Sigmoid colon (tissue), 7 donors: Measurements from ENCODE around the gene DYNC1I1. TPM values are rescaled to one million over a fixed set of nuclear protein-coding genes. Genes with fewer than 3 reads are reported as not detected.

Source experiments
- DNase-seq: peaks from one replicate; pipeline ENCODE4 v3.0.0-alpha.2; 2019
- H3K27ac ChIP-seq, 4 donors: fragments of 200-600 bp; sonication (generic); one replicate each; pipeline ENCODE4 v1.5.1; 2016 to 2019; ENCODE audit warnings: mild to moderate bottlenecking in 1 of 4
- H3K27me3 ChIP-seq, 3 donors: fragments of 200-600 bp; sonication (generic); one replicate each; pipeline ENCODE4 v1.5.1; 2019; ENCODE audit warnings: mild to moderate bottlenecking in 1 of 3
- H3K36me3 ChIP-seq, 4 donors: fragments of 200-600 bp; sonication (generic); one replicate each; pipeline ENCODE4 v1.5.1; 2016 to 2019
- H3K4me1 ChIP-seq, 4 donors: fragments of 200-600 bp; sonication (generic); one replicate each; pipeline ENCODE4 v1.5.1; 2017 to 2019
- H3K4me3 ChIP-seq, 4 donors: fragments of 200-600 bp; sonication (generic); one replicate each; pipeline ENCODE4 v1.5.1; 2017 to 2019; ENCODE audit warnings: mild to moderate bottlenecking in 2 of 4, moderate library complexity in 1 of 4
- H3K9me3 ChIP-seq, 4 donors: fragments of 200-600 bp in 3 of 4; sonication (generic) in 3 of 4; one replicate each; pipeline versions ENCODE4 v1.5.1 to v1.6.1; 2013 to 2019
- EP300 ChIP-seq, 4 donors: sonication (generic); formaldehyde crosslinking; IDR thresholded peaks; one replicate each; pipeline ENCODE4 v1.6.1; 2017; ENCODE audit warnings: antibody characterized with exemption in 4 of 4
- POLR2A ChIP-seq, 2 donors: fragments of 450-650 bp; IDR thresholded peaks; one replicate each; pipeline ENCODE4 v1.6.1; 2016; ENCODE audit warnings: antibody characterized with exemption in 2 of 2, mild to moderate bottlenecking in 2 of 2, moderate library complexity in 2 of 2
- POLR2AphosphoS5 ChIP-seq, 4 donors: sonication (generic); formaldehyde crosslinking; IDR thresholded peaks; one replicate each; pipeline ENCODE4 v1.6.1; 2017; ENCODE audit warnings: antibody characterized with exemption in 4 of 4
- WGBS, 2 donors: extraction: QIAGEN DNeasy Blood & Tissue Kit; methylation state at CpG; one replicate each; pipeline ENCODE4 v1.1.7; 2013; 5-methylcytosine and 5-hydroxymethylcytosine counted together
- intact Hi-C: fragments of 100-400 bp; cut with DNase I; formaldehyde crosslinking; loops from one replicate; pipeline ENCODE4 v1.15.1; 2023
- polyA plus RNA-seq, 3 donors: library from polyadenylated mRNA; stranded (reverse); fragments of 200-250 nt; gene quantifications; one replicate each; pipeline ENCODE4 v1.2.3, GENCODE V29; 2013
- total RNA-seq, 4 donors: library from RNA; depleted of rRNA; stranded (reverse); fragments of >200 nt; gene quantifications; one replicate each; pipeline ENCODE4 v1.1.0, GENCODE V29; 2016
- TF ChIP-seq, protein P1 (sequence below), 4 experiments: fragments of 450-650 bp in 3 of 4; fragments of 200-600 bp in 1 of 4; IDR thresholded peaks; one replicate each; pipeline ENCODE4 v1.5.1; 2016 to 2019; ENCODE audit warnings: antibody characterized with exemption in 4 of 4, mild to moderate bottlenecking in 3 of 4, moderate library complexity in 2 of 4
- donor health status: healthy with polysubstance abuse.
- donor health status: Bipolar disorder and iron deficiency.
- donor health status: healthy.

Gene DYNC1I1
- total and polyA plus RNA-seq, 7 donors, result 0.92 to 65.2 (median 45.1) TPM; not detected in 1

- Histone ChIP-seq H3K36me3 (peaks cover 0 to 23% (median 0%) of the 10 kb centered on the region in 4 donors), H3K4me3 (no peak overlapping the region), H3K9me3 (no peaks in the 10 kb centered on the region), H3K4me1 (no peaks in the 10 kb centered on the region), H3K27me3 (no peaks in the 10 kb centered on the region), H3K27ac (no peak overlapping the region)
- DNase-seq, result no peak
- intact Hi-C loops, result no loop called here
- no peak for TF ChIP-seq EP300 (IDR thresholded peaks at IDR 0.05)
- TF ChIP-seq POLR2A (IDR thresholded peaks at IDR 0.05), result no peak
- TF ChIP-seq, protein P1, sequence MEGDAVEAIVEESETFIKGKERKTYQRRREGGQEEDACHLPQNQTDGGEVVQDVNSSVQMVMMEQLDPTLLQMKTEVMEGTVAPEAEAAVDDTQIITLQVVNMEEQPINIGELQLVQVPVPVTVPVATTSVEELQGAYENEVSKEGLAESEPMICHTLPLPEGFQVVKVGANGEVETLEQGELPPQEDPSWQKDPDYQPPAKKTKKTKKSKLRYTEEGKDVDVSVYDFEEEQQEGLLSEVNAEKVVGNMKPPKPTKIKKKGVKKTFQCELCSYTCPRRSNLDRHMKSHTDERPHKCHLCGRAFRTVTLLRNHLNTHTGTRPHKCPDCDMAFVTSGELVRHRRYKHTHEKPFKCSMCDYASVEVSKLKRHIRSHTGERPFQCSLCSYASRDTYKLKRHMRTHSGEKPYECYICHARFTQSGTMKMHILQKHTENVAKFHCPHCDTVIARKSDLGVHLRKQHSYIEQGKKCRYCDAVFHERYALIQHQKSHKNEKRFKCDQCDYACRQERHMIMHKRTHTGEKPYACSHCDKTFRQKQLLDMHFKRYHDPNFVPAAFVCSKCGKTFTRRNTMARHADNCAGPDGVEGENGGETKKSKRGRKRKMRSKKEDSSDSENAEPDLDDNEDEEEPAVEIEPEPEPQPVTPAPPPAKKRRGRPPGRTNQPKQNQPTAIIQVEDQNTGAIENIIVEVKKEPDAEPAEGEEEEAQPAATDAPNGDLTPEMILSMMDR (IDR thresholded peaks at IDR 0.05), result no peak
- no peak for TF ChIP-seq POLR2AphosphoS5 (IDR thresholded peaks at IDR 0.05)
- 87 to 96% methylated on average over 2 of the region's 2 CpGs for WGBS, 2 donors
Measured at GRCh38 chr7:96120445-96121225, 348.3 kb downstream of the DYNC1I1 start.

DNA sequence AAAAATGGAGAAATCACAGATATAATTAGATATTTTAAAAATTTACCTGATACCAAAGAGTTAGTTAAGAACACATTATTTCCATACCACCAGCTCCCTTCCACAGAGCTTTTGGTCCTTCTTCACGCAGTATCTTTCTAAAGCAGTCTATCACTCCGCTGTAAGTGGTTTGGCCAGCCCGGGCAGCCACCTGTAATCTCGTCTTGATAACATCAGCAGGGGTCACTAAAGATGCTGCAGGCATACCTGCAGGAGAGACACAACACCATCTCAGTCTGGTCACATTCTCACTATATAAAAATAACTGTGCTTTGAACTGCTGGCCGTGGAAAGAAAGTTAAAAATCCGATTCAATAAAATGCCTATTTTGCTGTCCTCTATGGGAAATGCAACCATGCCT lies 349.4 kb downstream of the DYNC1I1 start:
- Histone ChIP-seq H3K36me3 (peaks cover 0 to 23% (median 0%) of the 10 kb centered on the region in 4 donors), H3K9me3 (no peaks in the 10 kb centered on the region), H3K4me1 (no peaks in the 10 kb centered on the region), H3K27me3 (no peaks in the 10 kb centered on the region), H3K27ac (no peak overlapping the region), H3K4me3 (no peak overlapping the region)
- WGBS, 2 donors, result 93 to 95% methylated on average over 6 of the region's 6 CpGs
- TF ChIP-seq POLR2A (IDR thresholded peaks at IDR 0.05) (no peak), EP300 (IDR thresholded peaks at IDR 0.05) (no peak), POLR2AphosphoS5 (IDR thresholded peaks at IDR 0.05) (no peak)
- TF ChIP-seq, protein P1 (IDR thresholded peaks at IDR 0.05), result no peak
- intact Hi-C loops, result no loop called here
- DNase-seq, result no peak

GRCh38 chr7:96122746-96123145 lies 350.4 kb downstream of the DYNC1I1 start:
- H3K4me1 ChIP-seq, result no peaks in the 10 kb centered on the region
- no peak for TF ChIP-seq POLR2AphosphoS5 (IDR thresholded peaks at IDR 0.05)
- no peak for TF ChIP-seq POLR2A (IDR thresholded peaks at IDR 0.05)
- TF ChIP-seq EP300 (IDR thresholded peaks at IDR 0.05), result no peak
- TF ChIP-seq, protein P1 (IDR thresholded peaks at IDR 0.05), result no peak
- no peak overlapping the region for H3K27ac ChIP-seq
- no peak overlapping the region for H3K4me3 ChIP-seq
- no peaks in the 10 kb centered on the region for H3K27me3 ChIP-seq
- no peaks in the 10 kb centered on the region for H3K9me3 ChIP-seq
- WGBS, 2 donors, result 92 to 95% methylated on average over 2 of the region's 2 CpGs
- intact Hi-C loops, result no loop called here
- DNase-seq, result no peak
- peaks cover 0 to 23% (median 0%) of the 10 kb centered on the region in 4 donors for H3K36me3 ChIP-seq

DNA sequence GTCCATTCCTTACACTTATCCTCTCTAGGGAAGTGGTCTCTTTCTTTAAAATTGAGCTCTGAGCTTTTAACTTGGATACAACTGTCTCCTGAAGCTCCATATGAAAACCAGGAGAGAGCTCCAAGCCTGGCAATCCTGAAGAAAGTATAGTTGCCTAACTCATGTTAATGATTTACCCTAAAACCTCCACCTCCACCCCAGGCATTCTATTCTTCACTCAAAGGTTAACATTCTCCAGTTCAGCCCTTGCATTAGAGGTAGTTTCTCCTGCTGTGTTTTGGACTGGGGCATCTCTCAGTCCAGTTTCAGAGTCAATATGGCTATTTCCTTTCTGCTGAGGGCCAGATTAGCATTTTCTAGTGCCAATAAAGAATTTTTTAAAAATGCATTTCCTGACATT lies 354.0 kb downstream of the DYNC1I1 start:
- TF ChIP-seq, protein P1 (IDR thresholded peaks at IDR 0.05), result no peak
- no peak for TF ChIP-seq EP300 (IDR thresholded peaks at IDR 0.05)
- TF ChIP-seq POLR2A (IDR thresholded peaks at IDR 0.05), result no peak
- no peak for TF ChIP-seq POLR2AphosphoS5 (IDR thresholded peaks at IDR 0.05)
- H3K36me3 ChIP-seq, result peaks cover 0 to 25% (median 5%) of the 10 kb centered on the region in 4 donors
- intact Hi-C loops, result no loop called here

More for the DNA sequence above, 354.0 kb downstream of the DYNC1I1 start:
- Histone ChIP-seq H3K27me3 (no peaks in the 10 kb centered on the region), H3K27ac (no peak overlapping the region), H3K4me1 (no peaks in the 10 kb centered on the region), H3K9me3 (no peaks in the 10 kb centered on the region), H3K4me3 (no peak overlapping the region)
- DNase-seq, result no peak
